ENCODE results near the gene PGA3. TPM values are rescaled to one million over a fixed set of nuclear protein-coding genes. Genes with fewer than 3 reads are reported as not detected.

The PGA3 gene
- total RNA-seq, 2 donors from 2014 or later, result 0.77 TPM; not detected in 1

DNA sequence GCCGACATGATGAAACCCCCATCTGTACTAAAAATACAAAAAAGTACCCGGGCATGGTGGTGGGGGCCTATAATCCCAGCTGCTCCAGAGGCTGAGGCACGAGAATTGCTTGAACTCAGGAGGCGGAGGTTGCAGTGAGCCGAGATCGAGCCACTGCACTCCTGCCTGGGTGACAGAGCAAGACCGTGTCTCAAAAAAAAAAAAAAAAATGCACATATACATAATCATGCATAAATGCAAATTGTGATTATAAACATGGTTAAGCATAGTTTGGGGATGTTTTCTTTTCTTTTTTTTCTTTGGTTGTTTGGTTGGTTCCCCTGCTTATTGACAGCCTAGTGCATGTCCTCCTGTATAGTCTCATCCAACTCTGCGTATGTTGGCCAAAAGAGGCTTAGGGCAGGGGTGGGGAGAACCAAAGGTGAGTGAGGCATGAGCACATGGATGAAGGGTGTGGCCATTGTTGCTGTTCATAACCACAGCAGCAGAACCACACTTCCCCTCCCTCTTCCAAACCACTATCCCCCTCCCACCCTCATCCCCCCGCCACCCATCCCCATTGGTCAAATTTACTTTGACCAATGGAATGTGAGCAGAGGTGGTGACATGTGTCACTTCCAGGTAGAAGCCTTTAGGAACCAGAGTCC is 35.1 kb upstream of the PGA3 start:
- TF ChIP-seq POLR2AphosphoS5 (IDR thresholded peaks at IDR 0.05) (no peak), POLR2A (IDR thresholded peaks at IDR 0.05) (no peak)
- TF ChIP-seq, protein P1, sequence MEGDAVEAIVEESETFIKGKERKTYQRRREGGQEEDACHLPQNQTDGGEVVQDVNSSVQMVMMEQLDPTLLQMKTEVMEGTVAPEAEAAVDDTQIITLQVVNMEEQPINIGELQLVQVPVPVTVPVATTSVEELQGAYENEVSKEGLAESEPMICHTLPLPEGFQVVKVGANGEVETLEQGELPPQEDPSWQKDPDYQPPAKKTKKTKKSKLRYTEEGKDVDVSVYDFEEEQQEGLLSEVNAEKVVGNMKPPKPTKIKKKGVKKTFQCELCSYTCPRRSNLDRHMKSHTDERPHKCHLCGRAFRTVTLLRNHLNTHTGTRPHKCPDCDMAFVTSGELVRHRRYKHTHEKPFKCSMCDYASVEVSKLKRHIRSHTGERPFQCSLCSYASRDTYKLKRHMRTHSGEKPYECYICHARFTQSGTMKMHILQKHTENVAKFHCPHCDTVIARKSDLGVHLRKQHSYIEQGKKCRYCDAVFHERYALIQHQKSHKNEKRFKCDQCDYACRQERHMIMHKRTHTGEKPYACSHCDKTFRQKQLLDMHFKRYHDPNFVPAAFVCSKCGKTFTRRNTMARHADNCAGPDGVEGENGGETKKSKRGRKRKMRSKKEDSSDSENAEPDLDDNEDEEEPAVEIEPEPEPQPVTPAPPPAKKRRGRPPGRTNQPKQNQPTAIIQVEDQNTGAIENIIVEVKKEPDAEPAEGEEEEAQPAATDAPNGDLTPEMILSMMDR (IDR thresholded peaks at IDR 0.05), result no peak
- Histone ChIP-seq H3K36me3 (no peaks in the 10 kb centered on the region), H3K27me3 (replicated peaks; ENCODE audit: insufficient read depth) (no peaks in the 10 kb centered on the region), H3K9me3 (no peaks in the 10 kb centered on the region), H3K4me3 (no peak overlapping the region), H3K27ac (no peak overlapping the region), H3K4me1 (replicated peaks) (no peaks in the 10 kb centered on the region)
- DNase-seq (ENCODE audit: low spot score), result no peak
- intact Hi-C loops (cut with DNase I), result no loop called here
- 95% methylated on average over 9 of the region's 9 CpGs for WGBS

DNA sequence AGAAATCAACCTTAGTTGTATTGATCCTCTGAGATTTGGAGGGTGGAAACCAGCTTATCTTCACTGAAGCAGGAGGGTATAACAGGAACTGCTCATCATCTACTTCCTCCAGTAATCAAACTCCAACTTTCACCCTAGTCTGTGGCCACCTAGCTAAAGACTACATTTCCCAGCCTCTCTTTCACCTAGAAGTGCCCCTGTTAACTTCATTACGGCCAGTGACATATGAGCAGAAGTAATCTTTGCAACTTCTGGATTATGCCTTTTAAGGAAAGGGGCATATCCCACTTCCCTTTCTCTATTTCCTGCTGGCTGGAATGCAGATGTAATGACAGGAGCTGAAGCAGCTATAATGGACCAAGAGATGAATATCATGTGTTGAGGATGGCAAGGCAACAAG is 34.5 kb upstream of the PGA3 start:
- Histone ChIP-seq H3K4me1 (replicated peaks) (no peaks in the 10 kb centered on the region), H3K36me3 (no peaks in the 10 kb centered on the region), H3K9me3 (no peaks in the 10 kb centered on the region), H3K27ac (no peak overlapping the region), H3K27me3 (replicated peaks; ENCODE audit: insufficient read depth) (no peaks in the 10 kb centered on the region), H3K4me3 (no peak overlapping the region)
- no peak for DNase-seq (ENCODE audit: low spot score)
- WGBS, result 93% methylated on average over 1 of the region's 1 CpG
- intact Hi-C loops (cut with DNase I), result no loop called here
- TF ChIP-seq, protein P1 (IDR thresholded peaks at IDR 0.05), result no peak
- TF ChIP-seq POLR2A (IDR thresholded peaks at IDR 0.05) (no peak), POLR2AphosphoS5 (IDR thresholded peaks at IDR 0.05) (no peak)

DNA sequence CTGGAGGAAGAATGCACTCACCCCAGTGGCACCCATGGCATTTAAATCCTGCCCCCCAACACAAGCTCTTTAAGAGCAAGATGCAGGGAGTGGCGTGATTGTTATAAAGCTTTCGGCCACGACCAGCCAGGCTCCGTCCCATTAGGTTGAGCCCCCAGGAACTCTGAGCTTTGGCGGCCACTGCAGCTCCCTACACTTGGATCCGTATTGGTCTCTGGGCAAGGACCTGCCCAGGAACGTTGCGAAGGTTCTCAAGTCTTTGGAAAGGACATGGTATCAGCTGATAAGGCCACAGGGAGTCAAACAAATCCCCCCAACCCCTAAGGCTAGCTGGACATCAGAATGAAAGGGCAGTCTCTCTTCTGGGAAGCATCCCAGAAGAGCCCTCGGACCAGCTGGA is 32.7 kb upstream of the PGA3 start:
- no peak overlapping the region for H3K4me3 ChIP-seq
- intact Hi-C loops (cut with DNase I), result no loop called here
- no peaks in the 10 kb centered on the region for H3K36me3 ChIP-seq
- H3K4me1 ChIP-seq (replicated peaks), result no peaks in the 10 kb centered on the region
- WGBS, result 84% methylated on average over 9 of the region's 9 CpGs
- H3K27ac ChIP-seq, result no peak overlapping the region
- no peak for DNase-seq (ENCODE audit: low spot score)
- TF ChIP-seq, protein P1 (IDR thresholded peaks at IDR 0.05), result no peak
- TF ChIP-seq POLR2AphosphoS5 (IDR thresholded peaks at IDR 0.05) (no peak), POLR2A (IDR thresholded peaks at IDR 0.05) (no peak)
- no peaks in the 10 kb centered on the region for H3K27me3 ChIP-seq (replicated peaks; ENCODE audit: insufficient read depth)
- no peaks in the 10 kb centered on the region for H3K9me3 ChIP-seq

DNA sequence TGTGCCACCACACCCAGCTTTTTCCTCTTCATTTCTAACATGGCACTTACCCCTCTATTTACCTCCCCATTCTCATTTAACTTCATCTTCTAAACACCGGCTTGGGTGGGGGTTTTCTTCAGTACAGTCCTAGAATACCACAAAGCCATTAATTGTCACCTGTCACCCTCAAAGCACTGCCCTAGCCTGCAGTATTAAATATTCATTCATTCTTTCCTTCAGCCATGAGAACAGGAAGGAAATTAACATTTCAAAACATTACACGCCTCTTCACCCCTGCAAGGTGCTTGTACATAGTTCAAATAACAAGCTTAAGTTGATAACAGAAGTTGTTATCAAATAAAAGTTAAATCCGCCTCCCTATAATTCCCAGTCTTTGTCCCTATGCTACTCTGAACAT is 31.4 kb upstream of the PGA3 start:
- Histone ChIP-seq H3K27me3 (replicated peaks; ENCODE audit: insufficient read depth) (no peaks in the 10 kb centered on the region), H3K4me3 (no peak overlapping the region), H3K4me1 (replicated peaks) (no peaks in the 10 kb centered on the region), H3K36me3 (no peaks in the 10 kb centered on the region), H3K9me3 (no peaks in the 10 kb centered on the region), H3K27ac (no peak overlapping the region)
- DNase-seq (ENCODE audit: low spot score), result no peak
- TF ChIP-seq, protein P1 (IDR thresholded peaks at IDR 0.05), result no peak
- TF ChIP-seq POLR2AphosphoS5 (IDR thresholded peaks at IDR 0.05) (no peak), POLR2A (IDR thresholded peaks at IDR 0.05) (no peak)
- intact Hi-C loops (cut with DNase I), result no loop called here
- WGBS, result 74% methylated on average over 3 of the region's 3 CpGs

DNA sequence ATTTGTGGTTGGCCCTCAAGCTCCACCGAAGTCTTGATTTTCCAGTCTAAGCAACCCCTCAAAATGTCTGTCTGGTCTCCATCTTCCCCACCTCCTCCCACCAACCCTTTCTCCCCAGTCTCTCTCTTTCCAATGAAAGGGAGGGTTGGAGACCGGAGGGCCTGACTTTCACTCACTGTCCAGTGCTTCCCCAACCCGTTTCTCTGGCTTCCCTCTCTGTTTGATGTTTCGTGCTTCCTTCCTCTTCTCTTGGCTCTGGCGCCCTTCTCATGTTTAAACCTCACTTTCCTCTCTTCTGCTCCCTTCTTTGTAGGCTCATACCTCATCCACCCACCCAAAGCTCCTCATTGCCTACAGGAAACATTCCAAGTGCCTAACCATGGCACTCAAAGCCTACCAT is 31.0 kb upstream of the PGA3 start:
- Histone ChIP-seq H3K27me3 (replicated peaks; ENCODE audit: insufficient read depth) (no peaks in the 10 kb centered on the region), H3K4me1 (replicated peaks) (no peaks in the 10 kb centered on the region), H3K9me3 (no peaks in the 10 kb centered on the region), H3K4me3 (no peak overlapping the region), H3K36me3 (no peaks in the 10 kb centered on the region), H3K27ac (no peak overlapping the region)
- 61% methylated on average over 5 of the region's 5 CpGs for WGBS
- no peak for DNase-seq (ENCODE audit: low spot score)
- intact Hi-C loops (cut with DNase I), result no loop called here
- TF ChIP-seq, protein P1 (IDR thresholded peaks at IDR 0.05), result no peak
- TF ChIP-seq POLR2A (IDR thresholded peaks at IDR 0.05) (no peak), POLR2AphosphoS5 (IDR thresholded peaks at IDR 0.05) (no peak)

All from prostate gland (tissue), 2 donors.